NT2/D1 (cell line): Measurements from ENCODE around the gene TBCD.

ENCODE experiments used
- YY1 ChIP-seq: IDR thresholded peaks from 2 replicates; pipeline ENCODE4 v1.6.1; 2011; ENCODE audit not compliant: insufficient read length, insufficient read depth
- ZNF274 ChIP-seq: IDR thresholded peaks from 2 replicates; pipeline ENCODE4 v1.6.1; 2011; ENCODE audit warnings: mild to moderate bottlenecking, low read depth, low read length

DNA sequence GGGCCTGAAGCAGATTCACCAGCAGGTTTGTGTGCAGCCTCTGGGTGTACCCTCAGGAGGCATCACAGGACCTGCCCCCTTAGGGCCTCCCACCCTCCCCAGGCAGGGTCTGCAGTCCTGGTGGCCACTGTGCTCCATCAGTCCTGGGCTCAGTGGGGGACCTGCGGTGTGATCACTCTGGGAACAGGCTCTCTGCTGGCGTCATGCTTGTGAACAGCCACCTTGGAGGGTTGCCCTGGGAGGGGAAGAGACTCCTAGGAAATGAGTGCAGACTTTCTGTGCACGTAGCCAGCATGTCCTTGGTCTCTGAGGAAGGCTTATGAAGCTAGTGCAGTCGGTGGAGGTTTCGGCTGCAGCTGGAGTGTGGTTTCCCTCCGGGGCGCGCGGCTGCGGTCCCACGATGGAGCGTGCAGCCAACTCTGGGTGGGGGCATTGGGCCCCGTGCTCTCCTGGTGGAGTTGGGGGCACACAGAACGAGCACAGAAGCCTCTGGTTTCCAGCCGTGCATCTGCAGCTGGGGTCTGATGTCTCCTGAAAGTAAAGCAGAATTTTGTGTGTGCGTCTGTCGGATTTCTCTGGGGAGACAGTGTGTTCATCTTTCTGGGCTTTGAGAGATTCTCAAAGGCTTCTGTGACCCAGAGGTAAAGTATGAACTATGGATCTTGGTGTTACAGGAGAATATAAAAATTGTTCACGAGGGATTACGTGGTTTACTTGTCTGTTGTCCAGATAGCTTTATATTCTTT is 156.1 kb downstream of the TBCD start:
- TF ChIP-seq ZNF274: no peak
- no peak for TF ChIP-seq YY1
